Astrocyte (in vitro differentiated cells and primary cell): ENCODE measurements around the gene QRFPR. TPM values are rescaled to one million over a fixed set of nuclear protein-coding genes. Genes with fewer than 3 reads are reported as not detected.

Source experiments
- DNase-seq: peaks from one replicate; pipeline ENCODE4 v3.0.0-alpha.2; 2010; ENCODE audit warnings: low read depth
- FAIRE-seq: peaks from 2 replicates; lab custom pipeline; 2011; peaks lifted over from hg19 to GRCh38; lab: Jason Lieb, UNC
- H2AFZ ChIP-seq: 2 replicates; pipeline ENCODE4 v1.6.0; 2012; ENCODE audit warnings: low read depth, low read length, inconsistent platforms
- H3K27ac ChIP-seq: 2 replicates; pipeline ENCODE4 v1.5.1; 2011; ENCODE audit warnings: low read depth, low read length, inconsistent platforms
- H3K27me3 ChIP-seq: 2 replicates; pipeline ENCODE4 v1.6.0; 2011; ENCODE audit warnings: low read length, inconsistent platforms; ENCODE audit not compliant: insufficient read depth
- H3K36me3 ChIP-seq: 2 replicates; pipeline ENCODE4 v1.5.1; 2011; ENCODE audit warnings: low read length, inconsistent platforms; ENCODE audit not compliant: insufficient read depth
- H3K4me1 ChIP-seq: 2 replicates; pipeline ENCODE4 v1.5.1; 2011; ENCODE audit warnings: low read length, inconsistent platforms; ENCODE audit not compliant: insufficient read depth
- H3K4me2 ChIP-seq: 2 replicates; pipeline ENCODE4 v1.6.0; 2012; ENCODE audit warnings: low read length, inconsistent platforms
- H3K4me3 ChIP-seq: 2 replicates; pipeline ENCODE4 v1.5.1; 2011; ENCODE audit warnings: low read depth, mild to moderate bottlenecking, low read length, inconsistent platforms; ENCODE audit not compliant: insufficient read depth
- H3K79me2 ChIP-seq: 2 replicates; pipeline ENCODE4 v1.6.0; 2012; ENCODE audit warnings: mild to moderate bottlenecking, low read length, inconsistent platforms; ENCODE audit not compliant: insufficient read depth
- H3K9ac ChIP-seq: 2 replicates; pipeline ENCODE4 v1.6.0; 2012; ENCODE audit warnings: mild to moderate bottlenecking, low read length, inconsistent platforms
- H3K9me3 ChIP-seq: 2 replicates; pipeline ENCODE4 v1.5.1; 2012; ENCODE audit warnings: low read depth, mild to moderate bottlenecking, low read length, inconsistent platforms; ENCODE audit not compliant: insufficient read depth
- H4K20me1 ChIP-seq: 2 replicates; pipeline ENCODE4 v1.6.0; 2012; ENCODE audit warnings: low read length, inconsistent platforms; ENCODE audit not compliant: insufficient read depth
- H3K27ac Mint-ChIP-seq: one replicate; pipeline ENCODE4 v1.8.0; 2021; ENCODE audit warnings: mild to moderate bottlenecking, mixed read lengths; ENCODE audit not compliant: unreplicated experiment
- H3K27me3 Mint-ChIP-seq: one replicate; pipeline ENCODE4 v1.8.0; 2021; ENCODE audit warnings: low read depth, mixed read lengths; ENCODE audit not compliant: unreplicated experiment
- H3K36me3 Mint-ChIP-seq: one replicate; pipeline ENCODE4 v1.8.0; 2021; ENCODE audit warnings: low read depth, mixed read lengths; ENCODE audit not compliant: unreplicated experiment
- H3K4me1 Mint-ChIP-seq: one replicate; pipeline ENCODE4 v1.8.0; 2021; ENCODE audit warnings: low read depth, mixed read lengths; ENCODE audit not compliant: unreplicated experiment
- H3K4me3 Mint-ChIP-seq: one replicate; pipeline ENCODE4 v1.8.0; 2021; ENCODE audit warnings: mild to moderate bottlenecking, moderate library complexity, mixed read lengths; ENCODE audit not compliant: unreplicated experiment
- H3K9me3 Mint-ChIP-seq: one replicate; pipeline ENCODE4 v1.8.0; 2021; ENCODE audit warnings: mild to moderate bottlenecking, mixed read lengths; ENCODE audit not compliant: unreplicated experiment
- CTCF ChIP-seq: IDR thresholded peaks from 2 replicates; pipeline ENCODE4 v1.5.1; 2011; ENCODE audit warnings: low read depth, mild to moderate bottlenecking, inconsistent platforms, low read length, moderate library complexity; ENCODE audit not compliant: insufficient read depth
- EZH2 ChIP-seq: IDR thresholded peaks from 2 replicates; pipeline ENCODE4 v1.6.1; 2012; ENCODE audit warnings: mild to moderate bottlenecking, low read length, inconsistent platforms; ENCODE audit not compliant: insufficient read depth
- total RNA-seq: library from RNA; stranded (reverse); gene quantifications from 2 replicates; pipeline ENCODE4 v1.2.1, GENCODE V29; 2021

The QRFPR gene
- total RNA-seq, 1 donor from 2014 or later, result not detected

DNA sequence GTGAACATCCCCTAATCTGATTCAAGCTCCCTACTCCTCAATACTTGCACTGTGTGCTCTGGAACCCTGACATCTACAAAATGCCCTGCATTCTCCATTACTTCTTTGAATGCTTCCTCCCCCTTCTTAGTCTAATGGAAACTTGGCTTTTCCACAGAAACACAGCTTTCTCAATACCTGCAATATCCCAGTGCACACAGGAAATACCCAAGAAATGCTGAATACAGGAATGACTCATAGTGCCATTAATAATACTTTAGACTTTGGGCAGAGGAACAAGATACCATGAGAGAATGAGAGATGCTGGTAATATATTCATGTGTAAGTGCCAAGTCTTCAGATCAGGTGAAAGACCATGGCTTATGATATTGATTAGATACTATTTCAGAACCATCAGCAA lies 5.6 kb downstream of the QRFPR start:
- Histone ChIP-seq H4K20me1 (no peaks in the 10 kb centered on the region), H3K4me2 (no peak overlapping the region), H3K27ac (no peak overlapping the region), H3K79me2 (no peaks in the 10 kb centered on the region), H3K4me1 (no peaks in the 10 kb centered on the region), H3K9me3 (no peaks in the 10 kb centered on the region), H3K4me3 (no peak overlapping the region), H3K36me3 (no peaks in the 10 kb centered on the region), H2AFZ (no peak overlapping the region), H3K27me3 (peaks cover 12% of the 10 kb centered on the region), H3K9ac (no peak overlapping the region)
- TF ChIP-seq CTCF (no peak), EZH2 (no peak)
- peaks cover 2% of the 10 kb centered on the region for H3K9me3 Mint-ChIP-seq
- no peaks in the 10 kb centered on the region for H3K36me3 Mint-ChIP-seq
- peaks cover 10% of the 10 kb centered on the region for H3K4me1 Mint-ChIP-seq
- peak; percentile 55 for DNase-seq
- H3K27me3 Mint-ChIP-seq, result peaks cover 17% of the 10 kb centered on the region
- no peak overlapping the region for H3K4me3 Mint-ChIP-seq
- H3K27ac Mint-ChIP-seq, result no peak overlapping the region
- FAIRE-seq, result no peak

GRCh38 chr4:121373841-121374240 lies 7.0 kb downstream of the QRFPR start:
- Mint-ChIP-seq H3K4me1 (peaks cover 7% of the 10 kb centered on the region), H3K36me3 (no peaks in the 10 kb centered on the region), H3K27ac (no peak overlapping the region), H3K9me3 (peaks cover 2% of the 10 kb centered on the region), H3K4me3 (no peak overlapping the region), H3K27me3 (peaks cover 5% of the 10 kb centered on the region)
- Histone ChIP-seq H3K4me3 (no peak overlapping the region), H3K36me3 (no peaks in the 10 kb centered on the region), H4K20me1 (no peaks in the 10 kb centered on the region), H3K27me3 (no peaks in the 10 kb centered on the region), H3K4me2 (no peak overlapping the region), H3K27ac (no peak overlapping the region), H3K79me2 (no peaks in the 10 kb centered on the region), H3K9ac (no peak overlapping the region), H3K4me1 (no peaks in the 10 kb centered on the region), H2AFZ (no peak overlapping the region), H3K9me3 (no peaks in the 10 kb centered on the region)
- DNase-seq (no peak), FAIRE-seq (no peak)
- TF ChIP-seq EZH2 (no peak), CTCF (no peak)

DNA sequence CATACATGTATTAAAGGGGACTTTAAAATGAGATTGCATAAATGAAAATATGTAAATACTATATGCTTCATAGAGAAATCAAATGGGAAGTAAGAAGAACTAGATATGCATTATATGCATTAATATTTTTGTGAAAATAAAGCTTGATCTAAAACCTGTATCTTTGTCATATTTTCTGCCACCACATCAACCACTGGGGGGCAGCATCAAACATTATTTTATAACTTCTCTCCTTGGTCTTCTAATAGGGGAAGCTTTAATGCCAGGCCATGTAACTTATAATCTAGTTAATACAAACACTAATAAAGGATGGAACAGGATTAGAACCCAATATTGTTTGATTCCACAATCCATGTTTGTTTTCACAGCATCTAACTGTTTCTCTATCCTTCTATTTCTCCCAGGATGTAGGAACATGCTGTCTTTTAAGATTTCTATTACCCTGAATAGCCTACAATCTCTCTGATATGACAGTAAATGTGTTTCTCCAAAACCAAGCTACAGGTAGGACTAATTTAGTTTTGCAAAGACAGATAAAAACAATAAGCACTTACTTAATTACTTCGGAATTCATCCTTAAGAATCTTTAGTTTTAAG lies 10.0 kb downstream of the QRFPR start:
- Histone ChIP-seq H3K9me3 (no peaks in the 10 kb centered on the region), H3K27ac (no peak overlapping the region), H3K79me2 (no peaks in the 10 kb centered on the region), H3K27me3 (no peaks in the 10 kb centered on the region), H3K4me2 (no peak overlapping the region), H3K4me3 (no peak overlapping the region), H3K36me3 (no peaks in the 10 kb centered on the region), H3K9ac (no peak overlapping the region), H3K4me1 (no peaks in the 10 kb centered on the region), H4K20me1 (no peaks in the 10 kb centered on the region), H2AFZ (no peak overlapping the region)
- Mint-ChIP-seq H3K4me3 (no peak overlapping the region), H3K9me3 (no peaks in the 10 kb centered on the region), H3K27ac (no peak overlapping the region), H3K4me1 (peaks cover 7% of the 10 kb centered on the region), H3K27me3 (peaks cover 3% of the 10 kb centered on the region), H3K36me3 (no peaks in the 10 kb centered on the region)
- TF ChIP-seq EZH2 (no peak), CTCF (peak; percentile 64)
- no peak for FAIRE-seq
- DNase-seq, result no peak
